Measurements from ENCODE around the gene SCAMP4. TPM values are rescaled to one million over a fixed set of nuclear protein-coding genes. Genes with fewer than 3 reads are reported as not detected.

The SCAMP4 gene
- total and polyA plus RNA-seq, 9 of the 15 experiments (the other 6 are each of a cell fraction or from before 2014, with no cell fraction given), result 0.81 to 45.9 (median 12.8) TPM

DNA sequence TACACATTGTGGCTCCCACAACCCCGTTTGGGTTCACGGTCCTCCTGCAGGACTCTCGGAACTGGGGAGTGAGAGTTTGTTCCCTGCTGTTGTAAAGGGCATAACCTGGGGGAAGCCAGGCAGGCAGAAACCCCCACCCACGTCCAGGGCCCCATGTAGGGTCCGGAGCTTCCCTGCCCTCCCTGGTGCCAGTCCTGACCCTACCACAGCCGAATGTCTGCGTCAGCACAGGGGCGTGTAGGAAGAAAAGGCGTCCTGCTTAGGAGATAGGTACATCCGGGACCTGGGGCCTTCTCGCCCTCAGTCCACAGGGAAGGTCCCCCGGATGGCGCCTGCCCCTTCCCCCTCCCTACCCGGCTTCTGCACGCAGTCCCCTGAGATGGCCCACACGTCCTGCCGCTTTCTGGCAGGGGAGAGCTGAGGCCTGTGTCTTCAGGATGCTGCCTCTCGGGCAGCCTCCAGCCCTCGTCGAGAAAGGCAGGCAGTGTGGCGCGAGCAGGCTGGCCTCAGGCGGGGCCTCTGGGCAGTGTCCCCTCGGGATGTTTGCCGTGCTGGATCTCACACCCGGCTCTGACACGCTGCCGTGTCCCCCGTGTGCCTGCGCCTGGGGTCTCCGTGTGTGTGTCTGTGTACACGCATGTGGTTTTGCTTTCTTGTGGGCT, 54.9 kb downstream of the SCAMP4 start:
- Histone ChIP-seq H3K4me2 (ENCODE audit: insufficient read depth, low read length) (no peak overlapping the region), H3K4me1 (replicated peaks in 1 of 2; ENCODE audit: control insufficient read depth in 2 of 2, insufficient read depth in 2 of 2, low read length in 2 of 2) (peaks cover 0 to 48% of the 10 kb centered on the region in 2 experiments; a peak in 2 of 5 replicates), H3K4me3 (no peak overlapping the region), H3K9me1 (ENCODE audit: control insufficient read depth, insufficient read depth, low read length) (no peaks in the 10 kb centered on the region), H4K20me1 (replicated peaks; ENCODE audit: control insufficient read depth, insufficient read depth, low read length) (peaks cover 9% of the 10 kb centered on the region), H3K27ac (ENCODE audit: extremely low read depth, low read depth, low read length) (no peak overlapping the region), H3K9me3 (replicated peaks; ENCODE audit: control insufficient read depth, insufficient read depth, low read depth, low read length) (no peaks in the 10 kb centered on the region), H3K36me3 (ENCODE audit: control insufficient read depth, insufficient read depth, low read length) (peaks cover 27% of the 10 kb centered on the region; the same call in 2 of the 3 replicates), H3K9ac (ENCODE audit: insufficient read depth in 1 of 2, low read depth in 2 of 2, low read length in 2 of 2) (peak overlapping the region in 1 of 2 experiments; percentile 66; a peak in 1 of 4 replicates), H3K27me3 (ENCODE audit: control insufficient read depth in 2 of 2, insufficient read depth in 2 of 2, low read length in 2 of 2) (no peaks in the 10 kb centered on the region), H2AFZ (ENCODE audit: low read depth, low read length) (no peak overlapping the region), H3K79me2 (ENCODE audit: control insufficient read depth, insufficient read depth, low read length) (peaks cover 57% of the 10 kb centered on the region)
- intact Hi-C loops (cut with micrococcal nuclease) (no loop called here), in situ Hi-C loops (cut with MboI) (no loop called here)
- TF ChIP-seq, protein P1, sequence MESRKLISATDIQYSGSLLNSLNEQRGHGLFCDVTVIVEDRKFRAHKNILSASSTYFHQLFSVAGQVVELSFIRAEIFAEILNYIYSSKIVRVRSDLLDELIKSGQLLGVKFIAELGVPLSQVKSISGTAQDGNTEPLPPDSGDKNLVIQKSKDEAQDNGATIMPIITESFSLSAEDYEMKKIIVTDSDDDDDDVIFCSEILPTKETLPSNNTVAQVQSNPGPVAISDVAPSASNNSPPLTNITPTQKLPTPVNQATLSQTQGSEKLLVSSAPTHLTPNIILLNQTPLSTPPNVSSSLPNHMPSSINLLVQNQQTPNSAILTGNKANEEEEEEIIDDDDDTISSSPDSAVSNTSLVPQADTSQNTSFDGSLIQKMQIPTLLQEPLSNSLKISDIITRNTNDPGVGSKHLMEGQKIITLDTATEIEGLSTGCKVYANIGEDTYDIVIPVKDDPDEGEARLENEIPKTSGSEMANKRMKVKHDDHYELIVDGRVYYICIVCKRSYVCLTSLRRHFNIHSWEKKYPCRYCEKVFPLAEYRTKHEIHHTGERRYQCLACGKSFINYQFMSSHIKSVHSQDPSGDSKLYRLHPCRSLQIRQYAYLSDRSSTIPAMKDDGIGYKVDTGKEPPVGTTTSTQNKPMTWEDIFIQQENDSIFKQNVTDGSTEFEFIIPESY (CRISPR knock-in tag; IDR thresholded peaks at IDR 0.05), result 0 out of 2 replicates have a peak, but pooled peaks have one; percentile 6
- TF ChIP-seq KHSRP (IDR thresholded peaks at IDR 0.05) (no peak), POLR2G (IDR thresholded peaks at IDR 0.05; ENCODE audit: low read depth, low read length) (0 out of 2 replicates have a peak, but pooled peaks have one; percentile 21)
- ATAC-seq (no peak), FAIRE-seq (no peak), DNase-seq (ENCODE audit: extremely low read depth in 1 of 4, low spot score in 3 of 4) (no peak)
- POLR2A ChIA-PET, result no interaction called here
- CTCF ChIA-PET (ENCODE audit: low intra/inter-chr PET ratio), result no interaction called here
- WGBS (ENCODE audit: insufficient coverage, low coverage, missing lambda C conversion rate), result 96% methylated on average over 19 of the region's 32 CpGs
- BruUV-seq (replicated peaks), result no TSS peak

All from K562 (cell line).